Measurements from ENCODE around the gene SCD5.

The SCD5 gene

GRCh38 chr4:82678051-82678450, 120.5 kb downstream of the SCD5 start:
- no peak for DNase-seq
- intact Hi-C loops (cut with DNase I): no loop called here

GRCh38 chr4:82677327-82677726, 121.3 kb downstream of the SCD5 start:
- intact Hi-C loops (cut with DNase I): no loop called here
- DNase-seq: no peak

GRCh38 chr4:82667761-82668480, 130.7 kb downstream of the SCD5 start:
- intact Hi-C loops (cut with DNase I): no loop called here
- no peak for DNase-seq

GRCh38 chr4:82666970-82667665, 131.5 kb downstream of the SCD5 start:
- intact Hi-C loops (cut with DNase I): no loop called here
- DNase-seq: no peak

- no peak for DNase-seq
- intact Hi-C loops (cut with DNase I): no loop called here
Observed at GRCh38 chr4:82661181-82661992, 137.2 kb downstream of the SCD5 start.

GRCh38 chr4:82652062-82652461, 146.5 kb downstream of the SCD5 start:
- DNase-seq: no peak
- intact Hi-C loops (cut with DNase I): no loop called here

GRCh38 chr4:82650868-82651267, 147.7 kb downstream of the SCD5 start:
- intact Hi-C loops (cut with DNase I): no loop called here
- no peak for DNase-seq

- DNase-seq: no peak
- intact Hi-C loops (cut with DNase I): no loop called here
Observed at GRCh38 chr4:82648356-82648755, 150.2 kb downstream of the SCD5 start.

GRCh38 chr4:82645936-82646565, 152.5 kb downstream of the SCD5 start:
- DNase-seq: no peak
- intact Hi-C loops (cut with DNase I): no loop called here

- DNase-seq: no peak
- intact Hi-C loops (cut with DNase I): no loop called here
Observed at GRCh38 chr4:82644734-82645126, 153.9 kb downstream of the SCD5 start.

GRCh38 chr4:82643994-82644733, 154.4 kb downstream of the SCD5 start:
- no peak for DNase-seq
- intact Hi-C loops (cut with DNase I): no loop called here

- DNase-seq: no peak
- intact Hi-C loops (cut with DNase I): no loop called here
Observed at GRCh38 chr4:82642331-82642730, 156.3 kb downstream of the SCD5 start.

- no peak for DNase-seq
- intact Hi-C loops (cut with DNase I): no loop called here
Observed at GRCh38 chr4:82640540-82640939, 158.1 kb downstream of the SCD5 start.

- peak in 6 of 42 donors; percentile 18 to 50 (median 34) for DNase-seq
- intact Hi-C loops (cut with DNase I): no loop called here
Observed at GRCh38 chr4:82639971-82640370, 158.6 kb downstream of the SCD5 start.

- DNase-seq: no peak
- intact Hi-C loops (cut with DNase I): no loop called here
Observed at GRCh38 chr4:82638479-82638878, 160.1 kb downstream of the SCD5 start.

GRCh38 chr4:82630079-82630478, 168.5 kb downstream of the SCD5 start:
- intact Hi-C loops (cut with DNase I): no loop called here
- no peak for DNase-seq

- intact Hi-C loops (cut with DNase I): no loop called here
Observed at GRCh38 chr4:82629238-82630000, 169.2 kb downstream of the SCD5 start.

GRCh38 chr4:82626251-82626868, 172.2 kb downstream of the SCD5 start:
- peak in 4 of 42 donors; percentile 22 to 55 (median 44) for DNase-seq
- intact Hi-C loops (cut with DNase I): no loop called here

More at GRCh38 chr4:82629238-82630000, 169.2 kb downstream of the SCD5 start:
- peak in 2 of 42 donors; percentile 34 to 68 for DNase-seq
